H1 (cell line): ENCODE results near the gene CFAP97. TPM values are rescaled to one million over a fixed set of nuclear protein-coding genes. Genes with fewer than 3 reads are reported as not detected.

Source experiments
- CTCF ChIA-PET: fragments of 300-600 bp; sonication (Branson Sonifier 250); formaldehyde crosslinking; loops from one replicate; lab custom pipeline; 2021; ENCODE audit not compliant: partially characterized antibody; lab: Charles Lee
- POLR2A ChIA-PET: fragments of 300-600 bp; sonication (Branson Sonifier 250); formaldehyde crosslinking; loops from one replicate; lab custom pipeline; 2021; ENCODE audit warnings: inconsistent platforms; ENCODE audit not compliant: partially characterized antibody; lab: Charles Lee
- DNase-seq, 2 experiments: peaks; one replicate each; pipeline versions ENCODE4 v3.0.0 to v3.0.0-alpha.2; 2010 to 2022; ENCODE audit warnings: low spot score in 2 of 2, low read depth in 1 of 2, mixed read lengths in 1 of 2
- FAIRE-seq: peaks from 2 replicates; lab custom pipeline; 2011; peaks lifted over from hg19 to GRCh38; lab: Jason Lieb, UNC
- H2AFZ ChIP-seq: 2 replicates; pipeline ENCODE4 v1.8.1; 2012; ENCODE audit warnings: low read length, inconsistent platforms
- H2AK5ac ChIP-seq: 2 replicates; pipeline ENCODE4 v1.6.1; 2013; ENCODE audit warnings: low read depth, low read length
- H2BK120ac ChIP-seq: replicated peaks from 2 replicates; pipeline ENCODE3; 2013; ENCODE audit warnings: low read depth, low read length, inconsistent platforms
- H2BK12ac ChIP-seq: 2 replicates; pipeline ENCODE4 v1.6.1; 2013; ENCODE audit warnings: low read depth, low read length
- H2BK15ac ChIP-seq: 2 replicates; pipeline ENCODE4 v1.6.1; 2013; ENCODE audit warnings: low read length
- H2BK20ac ChIP-seq: 2 replicates; pipeline ENCODE4 v1.6.1; 2013; ENCODE audit warnings: low read length
- H2BK5ac ChIP-seq: 2 replicates; pipeline ENCODE4 v1.6.1; 2013; ENCODE audit warnings: low read depth, low read length
- H3K14ac ChIP-seq: 2 replicates; pipeline ENCODE4 v1.6.1; 2013; ENCODE audit warnings: inconsistent platforms; ENCODE audit not compliant: insufficient read length
- H3K18ac ChIP-seq: 2 replicates; pipeline ENCODE4 v1.6.1; 2013; ENCODE audit warnings: low read length; ENCODE audit errors: extremely low read depth
- H3K23ac ChIP-seq: 2 replicates; pipeline ENCODE4 v1.6.1; 2013; ENCODE audit warnings: inconsistent platforms; ENCODE audit not compliant: insufficient read length
- H3K23me2 ChIP-seq: 2 replicates; pipeline ENCODE4 v1.6.1; 2013; ENCODE audit warnings: low read depth, low read length
- H3K27ac ChIP-seq: 2 replicates; pipeline ENCODE4 v1.6.1; 2011; ENCODE audit warnings: low read depth, low read length, inconsistent platforms
- H3K27me3 ChIP-seq, 4 experiments: replicated peaks in 1 of 4; 1 replicate in 1 of 4; 2 replicates in 3 of 4; pipeline versions ENCODE4 v1.6.1 to v1.8.1; 2011 to 2013; ENCODE audit warnings: low read length in 3 of 4, mild to moderate bottlenecking in 3 of 4, inconsistent platforms in 2 of 4, mixed read lengths in 2 of 4, moderate library complexity in 1 of 4; ENCODE audit not compliant: control insufficient read depth in 3 of 4, insufficient read depth in 3 of 4; ENCODE audit errors: extremely low read depth in 1 of 4
- H3K36me3 ChIP-seq, 4 experiments: 2 replicates each; pipeline versions ENCODE4 v1.6.1 to v1.8.1; 2011 to 2013; ENCODE audit warnings: mild to moderate bottlenecking in 4 of 4, low read length in 3 of 4, moderate library complexity in 2 of 4, control low read depth in 1 of 4, inconsistent platforms in 1 of 4; ENCODE audit not compliant: insufficient read depth in 4 of 4, control insufficient read depth in 2 of 4
- H3K4ac ChIP-seq: replicated peaks from 2 replicates; pipeline ENCODE3; 2013; ENCODE audit warnings: low read length, low read depth, mixed read lengths, inconsistent platforms; ENCODE audit not compliant: insufficient read length
- H3K4me1 ChIP-seq, 4 experiments: replicated peaks in 1 of 4; 1 replicate in 1 of 4; 2 replicates in 3 of 4; pipeline versions ENCODE4 v1.6.1 to v1.8.1; 2011 to 2013; ENCODE audit warnings: low read length in 3 of 4, inconsistent platforms in 2 of 4, mixed read lengths in 1 of 4; ENCODE audit not compliant: insufficient read depth in 4 of 4, control insufficient read depth in 3 of 4
- H3K4me2 ChIP-seq, 2 experiments: 2 replicates each; pipeline versions ENCODE4 v1.6.1 to v1.8.1; 2011 to 2013; ENCODE audit warnings: low read depth in 2 of 2, low read length in 2 of 2, control low read depth in 1 of 2, inconsistent platforms in 1 of 2, mild to moderate bottlenecking in 1 of 2; ENCODE audit not compliant: insufficient read depth in 1 of 2
- H3K4me3 ChIP-seq, 4 experiments: fragments of 200-600, 300-600 bp in 1 of 4; sonication (generic), shearing (Covaris generic), sonication (Bioruptor Twin) in 1 of 4; 2 replicates each; pipeline versions ENCODE4 v1.5.1 to v1.8.1; 2011 to 2016; ENCODE audit warnings: low read length in 4 of 4, low read depth in 3 of 4, control low read depth in 2 of 4, inconsistent platforms in 2 of 4, mild to moderate bottlenecking in 2 of 4, mixed read lengths in 1 of 4, moderate library complexity in 1 of 4; ENCODE audit not compliant: insufficient read depth in 2 of 4; ENCODE audit errors: extremely low read depth in 1 of 4
- H3K56ac ChIP-seq: replicated peaks from 2 replicates; pipeline ENCODE3; 2013; ENCODE audit warnings: low read depth, mild to moderate bottlenecking, mixed read lengths, low read length, inconsistent platforms; ENCODE audit not compliant: insufficient read length
- H3K79me1 ChIP-seq: 2 replicates; pipeline ENCODE4 v1.6.1; 2013; ENCODE audit warnings: low read depth, low read length, control low read depth
- H3K79me2 ChIP-seq, 2 experiments: 2 replicates each; pipeline versions ENCODE4 v1.6.1 to v1.8.1; 2012 to 2013; ENCODE audit warnings: low read length in 2 of 2, mild to moderate bottlenecking in 2 of 2, inconsistent platforms in 1 of 2; ENCODE audit not compliant: insufficient read depth in 2 of 2, control insufficient read depth in 1 of 2
- H3K9ac ChIP-seq, 4 experiments: replicated peaks in 1 of 4; 1 replicate in 1 of 4; 2 replicates in 3 of 4; pipeline versions ENCODE4 v1.6.1 to v1.8.1; 2011 to 2013; ENCODE audit warnings: low read depth in 3 of 4, low read length in 3 of 4, control low read depth in 2 of 4, mild to moderate bottlenecking in 2 of 4, moderate library complexity in 2 of 4, inconsistent platforms in 1 of 4; ENCODE audit errors: extremely low read depth in 1 of 4
- H3K9me3 ChIP-seq, 2 experiments: 2 replicates each; pipeline versions ENCODE4 v1.6.1 to v1.8.1; 2012 to 2013; ENCODE audit warnings: mild to moderate bottlenecking in 2 of 2, moderate library complexity in 2 of 2, control low read depth in 1 of 2, inconsistent platforms in 1 of 2, low read depth in 1 of 2, low read length in 1 of 2, mixed read lengths in 1 of 2; ENCODE audit not compliant: insufficient read depth in 2 of 2
- H4K20me1 ChIP-seq, 2 experiments: replicated peaks in 1 of 2; 2 replicates each; pipeline versions ENCODE3 to v1.8.1; 2011 to 2013; ENCODE audit warnings: inconsistent platforms in 2 of 2, low read length in 2 of 2, mild to moderate bottlenecking in 1 of 2; ENCODE audit not compliant: insufficient read depth in 2 of 2, control insufficient read depth in 1 of 2
- H4K5ac ChIP-seq: 2 replicates; pipeline ENCODE4 v1.6.1; 2013; ENCODE audit warnings: low read length, low read depth, mixed read lengths, inconsistent platforms; ENCODE audit not compliant: insufficient read length
- H4K8ac ChIP-seq: 2 replicates; pipeline ENCODE4 v1.8.0; 2013; ENCODE audit warnings: mild to moderate bottlenecking, moderate library complexity, low read length, inconsistent platforms; ENCODE audit not compliant: insufficient read depth; ENCODE audit errors: extremely low read depth
- H4K91ac ChIP-seq: replicated peaks from 2 replicates; pipeline ENCODE3; 2013; ENCODE audit warnings: low read length, mixed read lengths, inconsistent platforms; ENCODE audit not compliant: insufficient read length
- ATF2 ChIP-seq: IDR thresholded peaks from 2 replicates; pipeline ENCODE4 v1.6.1; 2012; ENCODE audit warnings: low read length, inconsistent platforms
- FOSL1 ChIP-seq: IDR thresholded peaks from 2 replicates; pipeline ENCODE4 v1.6.1; 2011; ENCODE audit warnings: mild to moderate bottlenecking, low read depth, low read length, moderate library complexity; ENCODE audit not compliant: insufficient read depth
- HDAC6 ChIP-seq: IDR thresholded peaks from one replicate; pipeline ENCODE4 v1.7.1; 2012; ENCODE audit warnings: low read depth, mild to moderate bottlenecking, inconsistent platforms, low read length, moderate library complexity
- NANOG ChIP-seq: IDR thresholded peaks from 2 replicates; pipeline ENCODE4 v1.6.1; 2011; ENCODE audit warnings: low read length, low read depth, mild to moderate bottlenecking, inconsistent platforms; ENCODE audit not compliant: insufficient read depth, poor library complexity, severe bottlenecking
- NRF1 ChIP-seq: IDR thresholded peaks from 2 replicates; pipeline ENCODE4 v1.6.1; 2011; ENCODE audit warnings: mild to moderate bottlenecking, low read depth, low read length, improper control_type of control experiment
- RNF2 ChIP-seq: fragments of 200-900, 300-1000 bp; sonication (generic); IDR thresholded peaks from 2 replicates; pipeline ENCODE4 v1.7.1; 2016; ENCODE audit warnings: borderline replicate concordance, low read depth, mild to moderate bottlenecking, antibody characterized with exemption, low read length; ENCODE audit not compliant: poor library complexity, severe bottlenecking; ENCODE audit errors: missing control alignments
- WGBS, 2 experiments: shearing (Covaris generic) in 1 of 2; methylation state at CpG; one replicate each; pipeline versions ENCODE4 v1.1.6 to v1.1.7; 2013 to 2015; ENCODE audit warnings: low lambda C conversion rate in 2 of 2, mixed read lengths in 2 of 2, inconsistent platforms in 1 of 2, low coverage in 1 of 2, missing lambda C conversion rate in 1 of 2; ENCODE audit not compliant: insufficient replicate concordance in 2 of 2, insufficient coverage in 1 of 2, insufficient read length in 1 of 2; ENCODE audit errors: extremely low coverage in 1 of 2, missing lambda C conversion rate in 1 of 2; 5-methylcytosine and 5-hydroxymethylcytosine counted together
- polyA plus RNA-seq, 7 experiments: library from polyadenylated mRNA; depleted of rRNA in 3 of 7; stranded (reverse) in 5 of 7; unstranded in 2 of 7; fragments of >200 nt in 5 of 7; fragments of 200-250 nt in 2 of 7; gene quantifications; 1 replicate in 5 of 7; 2 replicates in 1 of 7; 4 replicates in 1 of 7; pipeline versions ENCODE4 v1.2.1 to v1.2.3, GENCODE V29; 2011 to 2013; ENCODE audit warnings: missing spikeins in 2 of 7, mixed read lengths in 2 of 7
- total RNA-seq: library from RNA; stranded (reverse); fragmentation: NEBNext Ultra II Directional; extraction: Animal tissue kit (Norgen Biotek cat#: 25700); gene quantifications from 2 replicates; pipeline ENCODE4 v1.2.1, GENCODE V29; 2021

CFAP97 gene
- total and polyA plus RNA-seq, 2 of the 8 experiments (the other 6 are each of a cell fraction or from before 2014, with no cell fraction given): 9.2 to 40.4 TPM

GRCh38 chr4:185211641-185212040 lies 7.8 kb upstream of the CFAP97 start:
- Histone ChIP-seq H2BK15ac (no peak overlapping the region), H4K91ac (no peak overlapping the region), H3K79me2 (peaks cover 0 to 58% of the 10 kb centered on the region in 2 experiments; a peak in 3 of 4 replicates), H3K36me3 (no peaks in the 10 kb centered on the region), H3K4me2 (peak overlapping the region; percentile 71 to 97), H3K27me3 (peaks cover 0 to 3% (median 0%) of the 10 kb centered on the region in 4 experiments; a peak in 2 of 7 replicates), H4K20me1 (peaks cover 4 to 5% of the 10 kb centered on the region in 2 experiments), H2BK5ac (no peak overlapping the region), H2AK5ac (no peak overlapping the region), H3K18ac (no peak overlapping the region; the same call in 1 of the 2 replicates), H2AFZ (no peak overlapping the region), H3K23ac (no peak overlapping the region), H3K4me3 (peak overlapping the region in 2 of 4 experiments; percentile 75 to 86; a peak in 3 of 8 replicates), H3K9ac (no peak overlapping the region), H2BK20ac (no peak overlapping the region), H2BK12ac (no peak overlapping the region), H3K56ac (no peak overlapping the region), H4K8ac (no peak overlapping the region), H3K9me3 (no peaks in the 10 kb centered on the region), H3K14ac (no peak overlapping the region), H3K4ac (no peak overlapping the region), H2BK120ac (no peak overlapping the region), H3K79me1 (no peaks in the 10 kb centered on the region), H3K4me1 (peaks cover 5 to 17% (median 11%) of the 10 kb centered on the region in 4 experiments; a peak in 5 of 7 replicates), H3K23me2 (peaks cover 8% of the 10 kb centered on the region), H3K27ac (no peak overlapping the region), H4K5ac (no peak overlapping the region)
- DNase-seq: no peak
- WGBS, 2 experiments: 35% methylated on average over 2 of the region's 2 CpGs; no CpG with 5 or more reads in 1 of the 2 experiments
- no peak for TF ChIP-seq NRF1
- TF ChIP-seq ATF2: no peak
- no peak for TF ChIP-seq RNF2
- TF ChIP-seq NANOG: no peak
- TF ChIP-seq FOSL1: no peak
- TF ChIP-seq HDAC6: no peak
- no peak for FAIRE-seq
- ChIA-PET CTCF (interaction anchor here (1.1 to 1.2 kb wide), 2 partner anchors 10 to 29 kb away, joined by 3 to 5 read pairs; no protein-coding TSS in a partner anchor), POLR2A (interaction anchor here (0.8 to 1.3 kb wide), 2 partner anchors 9 to 102 kb away, joined by 3 to 4 read pairs; no protein-coding TSS in a partner anchor)
